KMS-11 (cell line): Measurements from ENCODE around the gene CASP10.

ENCODE experiments used
- H2AFZ ChIP-seq: fragments of 200-600 bp; sonication (generic); 2 replicates; pipeline ENCODE4 v1.6.1; 2016; ENCODE audit warnings: antibody characterized with exemption, mixed run types, low read depth
- H3K27ac ChIP-seq: fragments of 200-600 bp; sonication (generic); 2 replicates; pipeline ENCODE4 v1.6.1; 2016; ENCODE audit warnings: mild to moderate bottlenecking, mixed run types
- H3K27me3 ChIP-seq: fragments of 200-600 bp; sonication (generic); 2 replicates; pipeline ENCODE4 v1.6.1; 2017; ENCODE audit warnings: mild to moderate bottlenecking, low read depth, mixed run types, moderate library complexity; ENCODE audit not compliant: insufficient read depth
- H3K36me3 ChIP-seq: fragments of 200-600 bp; sonication (generic); 2 replicates; pipeline ENCODE4 v1.6.1; 2017; ENCODE audit warnings: mild to moderate bottlenecking, mixed run types; ENCODE audit not compliant: insufficient read depth
- H3K4me1 ChIP-seq: fragments of 200-600 bp; sonication (generic); 2 replicates; pipeline ENCODE4 v1.6.1; 2016; ENCODE audit warnings: mild to moderate bottlenecking, low read depth, mixed run types; ENCODE audit not compliant: poor library complexity, severe bottlenecking
- H3K4me2 ChIP-seq: fragments of 200-600 bp; sonication (generic); 2 replicates; pipeline ENCODE4 v1.7.0; 2016; ENCODE audit warnings: mild to moderate bottlenecking, mixed run types
- H3K4me3 ChIP-seq: fragments of 200-600 bp; sonication (generic); IDR thresholded peaks from 2 replicates; pipeline ENCODE4 v1.6.1; 2017; ENCODE audit warnings: low read depth, low read length, mixed read lengths; ENCODE audit not compliant: insufficient read depth
- H3K79me2 ChIP-seq: fragments of 200-600 bp; sonication (generic); 2 replicates; pipeline ENCODE4 v1.6.1; 2016; ENCODE audit warnings: low read depth, mixed run types; ENCODE audit not compliant: insufficient read depth
- H3K9ac ChIP-seq: fragments of 200-600 bp; sonication (generic); 2 replicates; pipeline ENCODE4 v1.6.1; 2016; ENCODE audit warnings: mild to moderate bottlenecking, mixed run types
- H4K20me1 ChIP-seq: fragments of 200-600 bp; sonication (generic); 2 replicates; pipeline ENCODE4 v1.6.1; 2016; ENCODE audit warnings: mild to moderate bottlenecking, mixed run types; ENCODE audit not compliant: insufficient read depth
- CTCF ChIP-seq: fragments of 200-600 bp; sonication (generic); conservative IDR thresholded peaks from 2 replicates; pipeline ENCODE4 v1.6.1; 2017; ENCODE audit warnings: low read depth, mild to moderate bottlenecking, antibody characterized with exemption, low read length, moderate library complexity, mixed read lengths

Gene CASP10

GRCh38 chr2:201269764-201270163 is 86.8 kb downstream of the CASP10 start:
- Histone ChIP-seq H4K20me1 (no peaks in the 10 kb centered on the region), H3K27me3 (no peaks in the 10 kb centered on the region), H3K4me2 (no peak overlapping the region), H3K9ac (no peak overlapping the region), H3K4me1 (peaks cover 50% of the 10 kb centered on the region), H3K36me3 (peaks cover 18% of the 10 kb centered on the region; the same call in 1 of the 2 replicates), H3K27ac (no peak overlapping the region; the same call in 1 of the 2 replicates), H3K4me3 (no peak overlapping the region), H3K79me2 (peaks cover 72% of the 10 kb centered on the region), H2AFZ (no peak overlapping the region)
- TF ChIP-seq CTCF, result no peak

GRCh38 chr2:201270293-201271001 is 87.5 kb downstream of the CASP10 start:
- peaks cover 65% of the 10 kb centered on the region for H3K79me2 ChIP-seq
- H3K27ac ChIP-seq, result no peak overlapping the region; the same call in 1 of the 2 replicates
- peaks cover 19% of the 10 kb centered on the region; the same call in 1 of the 2 replicates for H3K36me3 ChIP-seq
- no peaks in the 10 kb centered on the region for H3K27me3 ChIP-seq
- peaks cover 43% of the 10 kb centered on the region for H3K4me1 ChIP-seq
- H3K9ac ChIP-seq, result no peak overlapping the region
- TF ChIP-seq CTCF, result 0 out of 2 replicates have a peak, but pooled peaks have one; percentile 34
- no peak overlapping the region for H3K4me3 ChIP-seq
- no peak overlapping the region for H2AFZ ChIP-seq
- H4K20me1 ChIP-seq, result no peaks in the 10 kb centered on the region
- H3K4me2 ChIP-seq, result no peak overlapping the region

GRCh38 chr2:201271917-201272316 is 89.0 kb downstream of the CASP10 start:
- H3K9ac ChIP-seq, result no peak overlapping the region
- no peak for TF ChIP-seq CTCF
- H3K4me1 ChIP-seq, result peaks cover 28% of the 10 kb centered on the region
- H3K79me2 ChIP-seq, result peaks cover 50% of the 10 kb centered on the region
- no peak overlapping the region for H2AFZ ChIP-seq
- peaks cover 25% of the 10 kb centered on the region; the same call in 1 of the 2 replicates for H3K36me3 ChIP-seq
- H3K27ac ChIP-seq, result no peak overlapping the region
- H3K4me2 ChIP-seq, result no peak overlapping the region
- H3K27me3 ChIP-seq, result no peaks in the 10 kb centered on the region
- H4K20me1 ChIP-seq, result no peaks in the 10 kb centered on the region
- H3K4me3 ChIP-seq, result no peak overlapping the region

- Histone ChIP-seq H3K4me2 (no peak overlapping the region), H3K27me3 (no peaks in the 10 kb centered on the region), H3K27ac (no peak overlapping the region), H3K79me2 (peaks cover 36% of the 10 kb centered on the region), H2AFZ (no peak overlapping the region), H3K4me1 (peaks cover 15% of the 10 kb centered on the region), H3K9ac (no peak overlapping the region), H3K4me3 (no peak overlapping the region), H4K20me1 (no peaks in the 10 kb centered on the region), H3K36me3 (peaks cover 33% of the 10 kb centered on the region; the same call in 1 of the 2 replicates)
- no peak for TF ChIP-seq CTCF
Measured at GRCh38 chr2:201273330-201273983, 90.5 kb downstream of the CASP10 start.
